Measurements from ENCODE around the gene LPAR3. TPM values are rescaled to one million over a fixed set of nuclear protein-coding genes. Genes with fewer than 3 reads are reported as not detected.

Gene LPAR3
- total and polyA plus RNA-seq, 9 donors, result 0.05 to 0.50 (median 0.20) TPM

- no peaks in the 10 kb centered on the region for H3K36me3 ChIP-seq (ENCODE audit: control insufficient read depth, insufficient read depth, low read length)
- no peak overlapping the region for H3K4me3 ChIP-seq (ENCODE audit: low read length)
- WGBS (ENCODE audit: insufficient coverage), result 76% methylated on average over 2 of the region's 8 CpGs
- H3K27ac ChIP-seq (ENCODE audit: low read length), result no peak overlapping the region
- no peaks in the 10 kb centered on the region for H3K4me1 ChIP-seq (ENCODE audit: control insufficient read depth, insufficient read depth, low read length)
- H3K9me3 ChIP-seq (replicated peaks; ENCODE audit: control insufficient read depth, low read depth, low read length), result no peaks in the 10 kb centered on the region
- DNase-seq, result no peak
- H3K27me3 ChIP-seq (ENCODE audit: control insufficient read depth, insufficient read depth, low read length), result no peaks in the 10 kb centered on the region
Measured at GRCh38 chr1:84780000-84780716, 112.8 kb downstream of the LPAR3 start.

GRCh38 chr1:84776639-84777038 lies 116.4 kb downstream of the LPAR3 start:
- Histone ChIP-seq H3K4me1 (ENCODE audit: control insufficient read depth, insufficient read depth, low read length) (no peaks in the 10 kb centered on the region), H3K9me3 (replicated peaks; ENCODE audit: control insufficient read depth, low read depth, low read length) (no peaks in the 10 kb centered on the region), H3K36me3 (ENCODE audit: control insufficient read depth, insufficient read depth, low read length) (no peaks in the 10 kb centered on the region), H3K27ac (ENCODE audit: low read length) (no peak overlapping the region), H3K27me3 (ENCODE audit: control insufficient read depth, insufficient read depth, low read length) (peaks cover 2% of the 10 kb centered on the region), H3K4me3 (ENCODE audit: low read length) (no peak overlapping the region)
- DNase-seq, result no peak
- no CpG with 5 or more reads among the region's 5 CpGs for WGBS (ENCODE audit: insufficient coverage)

- Histone ChIP-seq H3K4me1 (ENCODE audit: control insufficient read depth, insufficient read depth, low read length) (no peaks in the 10 kb centered on the region), H3K27ac (ENCODE audit: low read length) (no peak overlapping the region), H3K9me3 (replicated peaks; ENCODE audit: control insufficient read depth, low read depth, low read length) (no peaks in the 10 kb centered on the region), H3K4me3 (ENCODE audit: low read length) (no peak overlapping the region), H3K36me3 (ENCODE audit: control insufficient read depth, insufficient read depth, low read length) (no peaks in the 10 kb centered on the region), H3K27me3 (ENCODE audit: control insufficient read depth, insufficient read depth, low read length) (peaks cover 2% of the 10 kb centered on the region)
- WGBS (ENCODE audit: insufficient coverage), result no CpG with 5 or more reads among the region's 3 CpGs
- no peak for DNase-seq
Measured at GRCh38 chr1:84775535-84775920, 117.5 kb downstream of the LPAR3 start.

GRCh38 chr1:84774669-84775534 lies 118.1 kb downstream of the LPAR3 start:
- no peak for DNase-seq
- Histone ChIP-seq H3K27ac (ENCODE audit: low read length) (no peak overlapping the region), H3K9me3 (replicated peaks; ENCODE audit: control insufficient read depth, low read depth, low read length) (no peaks in the 10 kb centered on the region), H3K4me3 (ENCODE audit: low read length) (no peak overlapping the region), H3K4me1 (ENCODE audit: control insufficient read depth, insufficient read depth, low read length) (no peaks in the 10 kb centered on the region), H3K36me3 (ENCODE audit: control insufficient read depth, insufficient read depth, low read length) (no peaks in the 10 kb centered on the region), H3K27me3 (ENCODE audit: control insufficient read depth, insufficient read depth, low read length) (peaks cover 2% of the 10 kb centered on the region)
- WGBS (ENCODE audit: insufficient coverage), result 81% methylated on average over 14 of the region's 16 CpGs

- WGBS (ENCODE audit: insufficient coverage), result 64% methylated on average over 2 of the region's 4 CpGs
- peaks cover 2% of the 10 kb centered on the region for H3K27me3 ChIP-seq (ENCODE audit: control insufficient read depth, insufficient read depth, low read length)
- no peaks in the 10 kb centered on the region for H3K36me3 ChIP-seq (ENCODE audit: control insufficient read depth, insufficient read depth, low read length)
- H3K9me3 ChIP-seq (replicated peaks; ENCODE audit: control insufficient read depth, low read depth, low read length), result no peaks in the 10 kb centered on the region
- no peak for DNase-seq
- H3K4me1 ChIP-seq (ENCODE audit: control insufficient read depth, insufficient read depth, low read length), result no peaks in the 10 kb centered on the region
- H3K27ac ChIP-seq (ENCODE audit: low read length), result no peak overlapping the region
- no peak overlapping the region for H3K4me3 ChIP-seq (ENCODE audit: low read length)
Measured at GRCh38 chr1:84773933-84774497, 119.0 kb downstream of the LPAR3 start.

GRCh38 chr1:84773195-84773594 lies 119.8 kb downstream of the LPAR3 start:
- Histone ChIP-seq H3K4me3 (ENCODE audit: low read length) (no peak overlapping the region), H3K36me3 (ENCODE audit: control insufficient read depth, insufficient read depth, low read length) (no peaks in the 10 kb centered on the region), H3K27me3 (ENCODE audit: control insufficient read depth, insufficient read depth, low read length) (peaks cover 2% of the 10 kb centered on the region), H3K27ac (ENCODE audit: low read length) (no peak overlapping the region), H3K4me1 (ENCODE audit: control insufficient read depth, insufficient read depth, low read length) (no peaks in the 10 kb centered on the region), H3K9me3 (replicated peaks; ENCODE audit: control insufficient read depth, low read depth, low read length) (no peaks in the 10 kb centered on the region)
- no CpG with 5 or more reads among the region's 6 CpGs for WGBS (ENCODE audit: insufficient coverage)
- DNase-seq, result no peak

GRCh38 chr1:84772428-84772943 lies 120.5 kb downstream of the LPAR3 start:
- Histone ChIP-seq H3K4me3 (ENCODE audit: low read length) (no peak overlapping the region), H3K27ac (ENCODE audit: low read length) (no peak overlapping the region), H3K9me3 (replicated peaks; ENCODE audit: control insufficient read depth, low read depth, low read length) (no peaks in the 10 kb centered on the region), H3K36me3 (ENCODE audit: control insufficient read depth, insufficient read depth, low read length) (no peaks in the 10 kb centered on the region), H3K4me1 (ENCODE audit: control insufficient read depth, insufficient read depth, low read length) (no peaks in the 10 kb centered on the region), H3K27me3 (ENCODE audit: control insufficient read depth, insufficient read depth, low read length) (peaks cover 2% of the 10 kb centered on the region)
- WGBS (ENCODE audit: insufficient coverage), result 8% methylated on average over 4 of the region's 6 CpGs
- peak; percentile 90 for DNase-seq

- DNase-seq, result no peak
- 90% methylated on average over 2 of the region's 2 CpGs for WGBS (ENCODE audit: insufficient coverage)
- H3K27me3 ChIP-seq (ENCODE audit: control insufficient read depth, insufficient read depth, low read length), result peaks cover 2% of the 10 kb centered on the region
Measured at GRCh38 chr1:84771895-84772294, 121.1 kb downstream of the LPAR3 start.

GRCh38 chr1:84770481-84770880 lies 122.5 kb downstream of the LPAR3 start:
- H3K27me3 ChIP-seq (ENCODE audit: control insufficient read depth, insufficient read depth, low read length), result peaks cover 6% of the 10 kb centered on the region
- H3K9me3 ChIP-seq (replicated peaks; ENCODE audit: control insufficient read depth, low read depth, low read length), result no peaks in the 10 kb centered on the region
- H3K36me3 ChIP-seq (ENCODE audit: control insufficient read depth, insufficient read depth, low read length), result no peaks in the 10 kb centered on the region
- no peak for DNase-seq
- WGBS (ENCODE audit: insufficient coverage), result no CpG with 5 or more reads among the region's 2 CpGs
- no peak overlapping the region for H3K4me3 ChIP-seq (ENCODE audit: low read length)
- no peak overlapping the region for H3K27ac ChIP-seq (ENCODE audit: low read length)
- H3K4me1 ChIP-seq (ENCODE audit: control insufficient read depth, insufficient read depth, low read length), result no peaks in the 10 kb centered on the region

More at GRCh38 chr1:84771895-84772294, 121.1 kb downstream of the LPAR3 start:
- no peak overlapping the region for H3K4me3 ChIP-seq (ENCODE audit: low read length)
- no peaks in the 10 kb centered on the region for H3K9me3 ChIP-seq (replicated peaks; ENCODE audit: control insufficient read depth, low read depth, low read length)
- no peaks in the 10 kb centered on the region for H3K4me1 ChIP-seq (ENCODE audit: control insufficient read depth, insufficient read depth, low read length)
- H3K27ac ChIP-seq (ENCODE audit: low read length), result no peak overlapping the region
- no peaks in the 10 kb centered on the region for H3K36me3 ChIP-seq (ENCODE audit: control insufficient read depth, insufficient read depth, low read length)

GRCh38 chr1:84769636-84770035 lies 123.4 kb downstream of the LPAR3 start:
- H3K4me1 ChIP-seq (ENCODE audit: control insufficient read depth, insufficient read depth, low read length), result no peaks in the 10 kb centered on the region
- H3K27ac ChIP-seq (ENCODE audit: low read length), result no peak overlapping the region
- peaks cover 11% of the 10 kb centered on the region for H3K27me3 ChIP-seq (ENCODE audit: control insufficient read depth, insufficient read depth, low read length)
- no CpG with 5 or more reads among the region's 1 CpG for WGBS (ENCODE audit: insufficient coverage)
- no peaks in the 10 kb centered on the region for H3K36me3 ChIP-seq (ENCODE audit: control insufficient read depth, insufficient read depth, low read length)
- H3K4me3 ChIP-seq (ENCODE audit: low read length), result no peak overlapping the region
- DNase-seq, result no peak
- no peaks in the 10 kb centered on the region for H3K9me3 ChIP-seq (replicated peaks; ENCODE audit: control insufficient read depth, low read depth, low read length)
